ENCODE results near the gene VAMP5.
A peak's percentile ranks its signal among the peaks of the same experiment; 100 is the strongest.
"Not testable (repeated sequence)": the region's sequence is repeated elsewhere in the genome, so short reads cannot be mapped to it uniquely, and the experiment has no call there.

VAMP5 gene

GRCh38 chr2:85584857-85585780 lies 888 bp downstream of the VAMP5 start:
- DNase-seq = no peak

GRCh38 chr2:85585781-85586105 lies 1.5 kb downstream of the VAMP5 start:
- DNase-seq = no peak

- DNase-seq = no peak
Measured at GRCh38 chr2:85588236-85588635, 4.0 kb downstream of the VAMP5 start.

GRCh38 chr2:85588645-85589044 lies 4.4 kb downstream of the VAMP5 start:
- no peak for DNase-seq

- DNase-seq = no peak
Measured at GRCh38 chr2:85589181-85589580, 5.0 kb downstream of the VAMP5 start.

GRCh38 chr2:85589982-85590791 lies 6.0 kb downstream of the VAMP5 start:
- no peak for DNase-seq

- DNase-seq = no peak
Measured at GRCh38 chr2:85590950-85591349, 6.7 kb downstream of the VAMP5 start.

- no peak for DNase-seq
Measured at GRCh38 chr2:85591563-85591962, 7.3 kb downstream of the VAMP5 start.

- DNase-seq = not testable (repeated sequence)
Measured at GRCh38 chr2:85592299-85592698, 8.1 kb downstream of the VAMP5 start.

- DNase-seq = no peak
Measured at GRCh38 chr2:85593023-85593422, 8.8 kb downstream of the VAMP5 start.

- DNase-seq = no peak
Measured at GRCh38 chr2:85594715-85595300, 10.6 kb downstream of the VAMP5 start.

- DNase-seq = peak; percentile 96
Measured at GRCh38 chr2:85595301-85596025, 11.2 kb downstream of the VAMP5 start, which contains the start of gene RNF181. Gene RNF181 (plus strand): TSS chr2:85595745. CDS start chr2:85595764, 19 bp downstream.

GRCh38 chr2:85596026-85596333 lies 11.7 kb downstream of the VAMP5 start:
- no peak for DNase-seq

- DNase-seq = no peak
Measured at GRCh38 chr2:85596486-85597143, 12.4 kb downstream of the VAMP5 start.

GRCh38 chr2:85597241-85597640 lies 13.0 kb downstream of the VAMP5 start:
- no peak for DNase-seq

GRCh38 chr2:85598594-85599340 lies 14.5 kb downstream of the VAMP5 start:
- DNase-seq = no peak

- no peak for DNase-seq
Measured at GRCh38 chr2:85599468-85600234, 15.4 kb downstream of the VAMP5 start.

- DNase-seq = no peak
Measured at GRCh38 chr2:85600235-85600575, 16.0 kb downstream of the VAMP5 start.

GRCh38 chr2:85600951-85601770 lies 16.9 kb downstream of the VAMP5 start:
- DNase-seq = no peak

Measured in CD4-positive, alpha-beta T cell treated with Interleukin-4 for 4 hours (primary cell).